GM23248 (cell line): Measurements from ENCODE around the gene UNC119B. TPM values are rescaled to one million over a fixed set of nuclear protein-coding genes. Genes with fewer than 3 reads are reported as not detected.

ENCODE experiments used
- DNase-seq: peaks from one replicate; pipeline ENCODE4 v3.0.0-alpha.2; 2015
- H2AFZ ChIP-seq: fragments of 200-600 bp; sonication (generic); 2 replicates; pipeline ENCODE4 v1.6.1; 2016; ENCODE audit warnings: antibody characterized with exemption
- H3F3A ChIP-seq: fragments of 200-600 bp; sonication (generic); 2 replicates; pipeline ENCODE4 v1.6.1; 2016; ENCODE audit warnings: mild to moderate bottlenecking, antibody characterized with exemption, mixed run types; ENCODE audit not compliant: insufficient read depth
- H3K27ac ChIP-seq: fragments of 200-600 bp; sonication (generic); 2 replicates; pipeline ENCODE4 v1.5.1; 2016; ENCODE audit warnings: mild to moderate bottlenecking
- H3K27me3 ChIP-seq: fragments of 200-600 bp; sonication (generic); replicated peaks from 2 replicates; pipeline ENCODE4 v1.6.1; 2016; ENCODE audit warnings: mild to moderate bottlenecking; ENCODE audit not compliant: insufficient read depth
- H3K36me3 ChIP-seq: fragments of 200-600 bp; sonication (generic); 2 replicates; pipeline ENCODE4 v1.6.1; 2016; ENCODE audit warnings: low read depth, mild to moderate bottlenecking
- H3K4me1 ChIP-seq: fragments of 200-600 bp; sonication (generic); 2 replicates; pipeline ENCODE4 v1.6.1; 2016; ENCODE audit warnings: mild to moderate bottlenecking; ENCODE audit not compliant: insufficient read depth
- H3K4me2 ChIP-seq: fragments of 200-600 bp; sonication (generic); one replicate; pipeline ENCODE4 v1.6.1; 2016; ENCODE audit warnings: mild to moderate bottlenecking; ENCODE audit not compliant: unreplicated experiment
- H3K4me3 ChIP-seq: fragments of 200-600 bp; sonication (generic); 2 replicates; pipeline ENCODE4 v1.5.1; 2016; ENCODE audit warnings: mild to moderate bottlenecking
- H3K79me2 ChIP-seq: fragments of 200-600 bp; sonication (generic); 2 replicates; pipeline ENCODE4 v1.6.1; 2016; ENCODE audit warnings: mild to moderate bottlenecking; ENCODE audit not compliant: insufficient read depth
- H3K9ac ChIP-seq: fragments of 200-600 bp; sonication (generic); 2 replicates; pipeline ENCODE4 v1.6.1; 2016; ENCODE audit warnings: mild to moderate bottlenecking
- H3K9me2 ChIP-seq: fragments of 200-600 bp; sonication (generic); 2 replicates; pipeline ENCODE4 v1.6.1; 2016; ENCODE audit warnings: mixed run types, mild to moderate bottlenecking, moderate library complexity; ENCODE audit not compliant: insufficient read depth
- H3K9me3 ChIP-seq: fragments of 200-600 bp; sonication (generic); one replicate; pipeline ENCODE4 v1.6.1; 2017; ENCODE audit warnings: low read depth
- H4K20me1 ChIP-seq: fragments of 200-600 bp; sonication (generic); 2 replicates; pipeline ENCODE4 v1.6.0; 2016; ENCODE audit not compliant: insufficient read depth
- EZH2 ChIP-seq: fragments of 200-600 bp; sonication (generic); IDR thresholded peaks from 2 replicates; pipeline ENCODE4 v1.6.1; 2018; ENCODE audit warnings: antibody characterized with exemption, mild to moderate bottlenecking; ENCODE audit not compliant: insufficient read depth, poor library complexity, severe bottlenecking
- EZH2phosphoT487 ChIP-seq: fragments of 200-600 bp; sonication (generic); IDR thresholded peaks from 2 replicates; pipeline ENCODE4 v1.6.1; 2018; ENCODE audit warnings: antibody characterized with exemption, moderate library complexity, mild to moderate bottlenecking, low read depth; ENCODE audit not compliant: insufficient read depth
- WGBS, 2 experiments: methylation state at CpG; one replicate each; pipeline ENCODE4 v1.1.6; 2015 to 2017; ENCODE audit warnings: low lambda C conversion rate in 2 of 2, low coverage in 1 of 2; ENCODE audit errors: missing lambda C conversion rate in 2 of 2; 5-methylcytosine and 5-hydroxymethylcytosine counted together
- in situ Hi-C: fragments of 300-500 bp; cut with MboI; formaldehyde crosslinking; loops from 2 replicates; pipeline ENCODE4 v1.15.0; 2020
- polyA plus RNA-seq: library from polyadenylated mRNA; unstranded; fragments of >200 nt; fragmentation: Nextera tagmentation; extraction: Ambion mirVana; gene quantifications from 2 replicates; pipeline ENCODE4 v1.2.1, GENCODE V29; 2016
- total RNA-seq: library from RNA; depleted of rRNA; stranded (reverse); fragments of >200 nt; shearing (Covaris generic); gene quantifications from 2 replicates; pipeline ENCODE4 v1.2.3, GENCODE V29; 2014; rRNA removed

Gene UNC119B
- total RNA-seq (17.8 and 22.4 TPM in 2 replicates), polyA plus RNA-seq (7.6 TPM in 2 replicates)

GRCh38 chr12:120710031-120710804, at the start of gene UNC119B:
Gene UNC119B (plus strand): TSS chr12:120710458. CDS start chr12:120710475, 17 bp downstream.
- Histone ChIP-seq H3K9ac (peak within 1 kb of the TSS; percentile 89), H4K20me1 (no peaks in the 10 kb centered on the region), H2AFZ (peak within 1 kb of the TSS; percentile 84), H3K27ac (peak within 1 kb of the TSS; percentile 60), H3K79me2 (peaks cover 42% of the 10 kb centered on the region), H3K4me1 (peaks cover 12% of the 10 kb centered on the region), H3F3A (0 out of 2 replicates have a peak, but pooled peaks cover 5% of the 10 kb centered on the region), H3K4me3 (peak within 1 kb of the TSS; percentile 95), H3K9me3 (no peaks in the 10 kb centered on the region), H3K4me2 (peak within 1 kb of the TSS; percentile 98), H3K36me3 (peaks cover 11% of the 10 kb centered on the region; the same call in 1 of the 2 replicates), H3K9me2 (no peaks in the 10 kb centered on the region), H3K27me3 (no peaks in the 10 kb centered on the region)
- in situ Hi-C loops: loop anchor here (10.0 kb wide), 1 partner anchor 125 kb away; the partner anchor contains the start of gene POP5
- TF ChIP-seq EZH2phosphoT487 (no peak), EZH2 (no peak)
- WGBS, 2 experiments: 1 to 2% methylated on average over 26 to 51 of the region's 76 CpGs
- peak; percentile 83 for DNase-seq

- no peak overlapping the region for H3K4me3 ChIP-seq
- no peaks in the 10 kb centered on the region for H4K20me1 ChIP-seq
- 37 to 54% methylated on average over 2 of the region's 2 CpGs for WGBS, 2 experiments
- H3K9ac ChIP-seq: no peak overlapping the region
- no peaks in the 10 kb centered on the region for H3K36me3 ChIP-seq
- H3K27ac ChIP-seq: no peak overlapping the region
- H3K9me2 ChIP-seq: no peaks in the 10 kb centered on the region
- H3K9me3 ChIP-seq: no peaks in the 10 kb centered on the region
- no peaks in the 10 kb centered on the region for H3K4me1 ChIP-seq
- H3K79me2 ChIP-seq: no peaks in the 10 kb centered on the region
- no peak overlapping the region for H2AFZ ChIP-seq
- no peaks in the 10 kb centered on the region for H3F3A ChIP-seq
- H3K4me2 ChIP-seq: no peak overlapping the region
- TF ChIP-seq EZH2 (no peak), EZH2phosphoT487 (no peak)
- in situ Hi-C loops: no loop called here
- DNase-seq: no peak
- peaks cover 4% of the 10 kb centered on the region; the same call in 1 of the 2 replicates for H3K27me3 ChIP-seq
These were observed 48.8 kb upstream of the UNC119B start for GRCh38 chr12:120661432-120661831.

GRCh38 chr12:120662879-120663278, 47.4 kb upstream of the UNC119B start:
- no peak overlapping the region for H3K27ac ChIP-seq
- no peaks in the 10 kb centered on the region for H3K36me3 ChIP-seq
- H3K27me3 ChIP-seq: peaks cover 4% of the 10 kb centered on the region; the same call in 1 of the 2 replicates
- in situ Hi-C loops: no loop called here
- no peaks in the 10 kb centered on the region for H3F3A ChIP-seq
- DNase-seq: no peak
- no peak overlapping the region for H3K9ac ChIP-seq
- H3K4me3 ChIP-seq: no peak overlapping the region
- TF ChIP-seq EZH2 (no peak), EZH2phosphoT487 (no peak)
- H3K4me2 ChIP-seq: no peak overlapping the region
- WGBS, 2 experiments: 45 to 60% methylated on average over 3 of the region's 3 CpGs
- no peak overlapping the region for H2AFZ ChIP-seq
- no peaks in the 10 kb centered on the region for H3K79me2 ChIP-seq
- H3K9me2 ChIP-seq: no peaks in the 10 kb centered on the region
- no peaks in the 10 kb centered on the region for H3K9me3 ChIP-seq
- H4K20me1 ChIP-seq: no peaks in the 10 kb centered on the region
- no peaks in the 10 kb centered on the region for H3K4me1 ChIP-seq

GRCh38 chr12:120663741-120664140, 46.5 kb upstream of the UNC119B start:
- H3K4me2 ChIP-seq: no peak overlapping the region
- no peak overlapping the region for H3K9ac ChIP-seq
- no peaks in the 10 kb centered on the region for H3K4me1 ChIP-seq
- H3K79me2 ChIP-seq: no peaks in the 10 kb centered on the region
- 60 to 64% methylated on average over 5 of the region's 5 CpGs for WGBS, 2 experiments
- H3K9me3 ChIP-seq: no peaks in the 10 kb centered on the region
- no peaks in the 10 kb centered on the region for H3K36me3 ChIP-seq
- H3K27me3 ChIP-seq: peaks cover 4% of the 10 kb centered on the region; the same call in 1 of the 2 replicates
- H3K4me3 ChIP-seq: no peak overlapping the region
- H3K27ac ChIP-seq: no peak overlapping the region
- H4K20me1 ChIP-seq: no peaks in the 10 kb centered on the region
- no peaks in the 10 kb centered on the region for H3K9me2 ChIP-seq
- no peak overlapping the region for H2AFZ ChIP-seq
- H3F3A ChIP-seq: no peaks in the 10 kb centered on the region
- no peak for DNase-seq
- in situ Hi-C loops: no loop called here
- TF ChIP-seq EZH2 (no peak), EZH2phosphoT487 (no peak)
